T-helper 17 cell (primary cell): ENCODE results near the gene ARHGEF35. TPM values are rescaled to one million over a fixed set of nuclear protein-coding genes. Genes with fewer than 3 reads are reported as not detected.
"Not testable (repeated sequence)": the region's sequence is repeated elsewhere in the genome, so short reads cannot be mapped to it uniquely, and the experiment has no call there.

Experiments used
- ATAC-seq: fragments of 150-1000 bp; cut with Tn5 transposase; 2 replicates; pipeline ENCODE4 v1.10.0; 2021; ENCODE audit warnings: mild to moderate bottlenecking, moderate library complexity
- DNase-seq, 3 donors: peaks; one replicate each; pipeline versions ENCODE4 v3.0.0 to v3.0.0-alpha.2; 2020 to 2021
- H3K9me3 ChIP-seq: one replicate; pipeline ENCODE4 v1.7.0; 2013; ENCODE audit warnings: low read length, mild to moderate bottlenecking; ENCODE audit not compliant: control insufficient read depth, poor library complexity, severe bottlenecking
- H3K27ac Mint-ChIP-seq: one replicate; pipeline ENCODE4 v1.8.0; 2022; ENCODE audit warnings: mild to moderate bottlenecking, moderate library complexity, mixed read lengths
- H3K27me3 Mint-ChIP-seq: one replicate; pipeline ENCODE4 v1.8.0; 2022; ENCODE audit warnings: mixed read lengths
- H3K36me3 Mint-ChIP-seq: one replicate; pipeline ENCODE4 v1.8.0; 2022; ENCODE audit warnings: low read depth, mixed read lengths
- H3K4me1 Mint-ChIP-seq: one replicate; pipeline ENCODE4 v1.8.0; 2022; ENCODE audit warnings: mild to moderate bottlenecking, mixed read lengths
- H3K4me3 Mint-ChIP-seq: one replicate; pipeline ENCODE4 v1.8.0; 2022; ENCODE audit warnings: mild to moderate bottlenecking, moderate library complexity, mixed read lengths
- total RNA-seq, 4 donors: library from RNA in 2 of 4; stranded (reverse) in 2 of 4; gene quantifications; one replicate each; pipeline ENCODE4 v1.2.3 and lab custom pipeline; 2022 to 2026

ARHGEF35 gene
- total RNA-seq, 2 donors from 2014 or later = 2.2 TPM; not detected in 1

GRCh38 chr7:144203086-144203485 is 7.5 kb upstream of the ARHGEF35 start:
- H3K27ac Mint-ChIP-seq, H3K27me3 Mint-ChIP-seq: not testable (repeated sequence)

GRCh38 chr7:144201978-144202377 is 6.3 kb upstream of the ARHGEF35 start:
- H3K9me3 ChIP-seq, H3K4me3 Mint-ChIP-seq, H3K4me1 Mint-ChIP-seq, H3K27me3 Mint-ChIP-seq, H3K27ac Mint-ChIP-seq, DNase-seq, H3K36me3 Mint-ChIP-seq: not testable (repeated sequence)
- ATAC-seq = peak; percentile 59

More at GRCh38 chr7:144203086-144203485, 7.5 kb upstream of the ARHGEF35 start:
- DNase-seq, H3K4me3 Mint-ChIP-seq, ATAC-seq, H3K36me3 Mint-ChIP-seq, H3K4me1 Mint-ChIP-seq, H3K9me3 ChIP-seq: not testable (repeated sequence)

- not testable (repeated sequence) for ATAC-seq, H3K4me1 Mint-ChIP-seq, H3K4me3 Mint-ChIP-seq, H3K27ac Mint-ChIP-seq, H3K27me3 Mint-ChIP-seq, H3K36me3 Mint-ChIP-seq, H3K9me3 ChIP-seq, DNase-seq
Observed at GRCh38 chr7:144198934-144199333, 3.3 kb upstream of the ARHGEF35 start.

GRCh38 chr7:144194453-144194852 is 1.2 kb downstream of the ARHGEF35 start:
- DNase-seq, H3K27me3 Mint-ChIP-seq, H3K4me1 Mint-ChIP-seq, H3K4me3 Mint-ChIP-seq, H3K9me3 ChIP-seq, H3K27ac Mint-ChIP-seq, ATAC-seq, H3K36me3 Mint-ChIP-seq: not testable (repeated sequence)

- DNase-seq, H3K27me3 Mint-ChIP-seq, ATAC-seq, H3K9me3 ChIP-seq, H3K4me1 Mint-ChIP-seq, H3K4me3 Mint-ChIP-seq, H3K27ac Mint-ChIP-seq, H3K36me3 Mint-ChIP-seq: not testable (repeated sequence)
Observed at GRCh38 chr7:144193782-144194181, 1.9 kb downstream of the ARHGEF35 start.

- not testable (repeated sequence) for H3K4me3 Mint-ChIP-seq, DNase-seq, H3K27me3 Mint-ChIP-seq, H3K9me3 ChIP-seq, H3K4me1 Mint-ChIP-seq, H3K36me3 Mint-ChIP-seq, H3K27ac Mint-ChIP-seq
- ATAC-seq = peak; percentile 48
Observed at GRCh38 chr7:144188578-144189171, 7.0 kb downstream of the ARHGEF35 start.

GRCh38 chr7:144187848-144188247 is 7.8 kb downstream of the ARHGEF35 start:
- H3K27me3 Mint-ChIP-seq, ATAC-seq, H3K4me1 Mint-ChIP-seq, H3K9me3 ChIP-seq, DNase-seq, H3K4me3 Mint-ChIP-seq, H3K27ac Mint-ChIP-seq, H3K36me3 Mint-ChIP-seq: not testable (repeated sequence)

GRCh38 chr7:144183166-144183565 is 12.5 kb downstream of the ARHGEF35 start, which contains the start of gene CTAGE4:
Gene CTAGE4, plus strand, starts transcription at chr7:144183466. Its CDS starts 38 bp downstream, at chr7:144183504.
- H3K27me3 Mint-ChIP-seq, H3K9me3 ChIP-seq, DNase-seq, ATAC-seq, H3K27ac Mint-ChIP-seq, H3K36me3 Mint-ChIP-seq, H3K4me1 Mint-ChIP-seq, H3K4me3 Mint-ChIP-seq: not testable (repeated sequence)

GRCh38 chr7:144179165-144179479 is 16.5 kb downstream of the ARHGEF35 start:
- ATAC-seq, H3K27ac Mint-ChIP-seq: not testable (repeated sequence)

GRCh38 chr7:144178380-144179164 is 17.1 kb downstream of the ARHGEF35 start:
- H3K36me3 Mint-ChIP-seq = not testable (repeated sequence)

More at GRCh38 chr7:144179165-144179479, 16.5 kb downstream of the ARHGEF35 start:
- peaks cover 16% of the 10 kb centered on the region for H3K27me3 Mint-ChIP-seq
- DNase-seq, H3K4me3 Mint-ChIP-seq, H3K36me3 Mint-ChIP-seq, H3K4me1 Mint-ChIP-seq, H3K9me3 ChIP-seq: not testable (repeated sequence)

GRCh38 chr7:144174613-144175012 is 21.0 kb downstream of the ARHGEF35 start:
- H3K4me3 Mint-ChIP-seq = no peak overlapping the region
- no peak for DNase-seq
- H3K36me3 Mint-ChIP-seq = peaks cover 4% of the 10 kb centered on the region
- H3K4me1 Mint-ChIP-seq = peaks cover 3% of the 10 kb centered on the region
- ATAC-seq = no peak
- no peaks in the 10 kb centered on the region for H3K9me3 ChIP-seq
- H3K27me3 Mint-ChIP-seq = peaks cover 25% of the 10 kb centered on the region
- H3K27ac Mint-ChIP-seq = no peak overlapping the region

More at GRCh38 chr7:144178380-144179164, 17.1 kb downstream of the ARHGEF35 start:
- ATAC-seq (peak; percentile 92), DNase-seq (peak in 1 of 3 donors; percentile 5)
- not testable (repeated sequence) for H3K4me3 Mint-ChIP-seq, H3K9me3 ChIP-seq, H3K4me1 Mint-ChIP-seq, H3K27ac Mint-ChIP-seq
- peaks cover 16% of the 10 kb centered on the region for H3K27me3 Mint-ChIP-seq

- not testable (repeated sequence) for H3K27ac Mint-ChIP-seq, H3K36me3 Mint-ChIP-seq, ATAC-seq, DNase-seq, H3K4me1 Mint-ChIP-seq, H3K4me3 Mint-ChIP-seq, H3K9me3 ChIP-seq
- peaks cover 25% of the 10 kb centered on the region for H3K27me3 Mint-ChIP-seq
Observed at GRCh38 chr7:144171594-144172350, 23.9 kb downstream of the ARHGEF35 start.

GRCh38 chr7:144164784-144165183 is 30.8 kb downstream of the ARHGEF35 start:
- Mint-ChIP-seq H3K4me3 (no peak overlapping the region), H3K27me3 (peaks cover 36% of the 10 kb centered on the region), H3K4me1 (no peaks in the 10 kb centered on the region), H3K36me3 (peaks cover 4% of the 10 kb centered on the region), H3K27ac (no peak overlapping the region)
- ATAC-seq (no peak), DNase-seq (no peak)
- H3K9me3 ChIP-seq = no peaks in the 10 kb centered on the region
